ENCODE measurements around the gene ZNF273. TPM values are rescaled to one million over a fixed set of nuclear protein-coding genes. Genes with fewer than 3 reads are reported as not detected.

ZNF273 gene
- total RNA-seq, 2 experiments from 2014 or later: 11.3 to 11.9 TPM

DNA sequence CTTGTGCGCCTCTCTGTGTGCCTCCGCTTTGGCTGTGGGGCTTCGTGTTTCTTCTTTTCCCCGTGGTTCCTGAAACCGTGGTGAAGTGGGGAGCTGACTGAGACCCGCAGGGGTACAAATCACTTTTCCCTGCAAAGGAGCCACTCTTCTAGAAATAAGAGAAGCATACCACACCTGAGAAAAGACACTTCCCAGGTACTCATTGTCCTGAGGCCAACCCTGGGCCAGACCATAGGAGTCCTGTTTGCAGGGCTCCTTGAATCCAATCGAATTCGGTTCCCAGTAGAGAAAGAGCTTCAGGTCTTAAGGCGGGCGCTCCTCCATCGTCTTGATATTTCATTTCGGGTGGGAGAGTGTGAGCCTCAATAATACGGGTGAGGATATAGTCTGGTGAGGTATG lies 32.4 kb upstream of the ZNF273 start:
- H3K27me3 Mint-ChIP-seq: peaks cover 3% of the 10 kb centered on the region

DNA sequence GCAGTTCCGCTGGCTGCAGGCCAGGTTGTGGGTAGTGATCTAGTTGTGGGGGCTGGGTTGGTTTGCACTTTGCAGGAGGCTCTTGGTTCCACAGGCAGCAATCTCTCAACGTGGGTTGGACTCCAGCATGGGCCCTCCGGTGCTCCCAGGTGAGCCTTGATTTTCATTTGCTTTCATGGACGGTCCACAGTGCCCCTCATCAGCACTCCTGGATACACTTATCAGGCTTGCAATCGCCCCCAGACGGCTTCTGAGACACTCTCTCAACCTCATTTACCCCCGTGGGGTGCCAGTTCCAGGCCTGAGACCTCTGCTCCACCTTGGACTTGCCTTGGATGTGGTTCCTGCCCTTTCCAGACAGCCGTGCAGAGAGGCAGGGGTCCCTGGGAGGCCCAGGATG lies 31.3 kb upstream of the ZNF273 start:
- CTCF ChIA-PET: no interaction called here
- H3K27ac Mint-ChIP-seq: no peak overlapping the region
- H3K4me3 Mint-ChIP-seq: no peak overlapping the region
- ATAC-seq (no peak), DNase-seq (no peak)
- H3K9me3 Mint-ChIP-seq: peaks cover 1% of the 10 kb centered on the region
- intact Hi-C loops (cut with micrococcal nuclease): no loop called here
- no peaks in the 10 kb centered on the region for H3K4me1 Mint-ChIP-seq (ENCODE audit: low read depth)
- POLR2A ChIA-PET: no interaction called here
- no peaks in the 10 kb centered on the region for H3K36me3 Mint-ChIP-seq (ENCODE audit: low read depth)
- peaks cover 3% of the 10 kb centered on the region for H3K27me3 Mint-ChIP-seq
- TF ChIP-seq, protein P1, sequence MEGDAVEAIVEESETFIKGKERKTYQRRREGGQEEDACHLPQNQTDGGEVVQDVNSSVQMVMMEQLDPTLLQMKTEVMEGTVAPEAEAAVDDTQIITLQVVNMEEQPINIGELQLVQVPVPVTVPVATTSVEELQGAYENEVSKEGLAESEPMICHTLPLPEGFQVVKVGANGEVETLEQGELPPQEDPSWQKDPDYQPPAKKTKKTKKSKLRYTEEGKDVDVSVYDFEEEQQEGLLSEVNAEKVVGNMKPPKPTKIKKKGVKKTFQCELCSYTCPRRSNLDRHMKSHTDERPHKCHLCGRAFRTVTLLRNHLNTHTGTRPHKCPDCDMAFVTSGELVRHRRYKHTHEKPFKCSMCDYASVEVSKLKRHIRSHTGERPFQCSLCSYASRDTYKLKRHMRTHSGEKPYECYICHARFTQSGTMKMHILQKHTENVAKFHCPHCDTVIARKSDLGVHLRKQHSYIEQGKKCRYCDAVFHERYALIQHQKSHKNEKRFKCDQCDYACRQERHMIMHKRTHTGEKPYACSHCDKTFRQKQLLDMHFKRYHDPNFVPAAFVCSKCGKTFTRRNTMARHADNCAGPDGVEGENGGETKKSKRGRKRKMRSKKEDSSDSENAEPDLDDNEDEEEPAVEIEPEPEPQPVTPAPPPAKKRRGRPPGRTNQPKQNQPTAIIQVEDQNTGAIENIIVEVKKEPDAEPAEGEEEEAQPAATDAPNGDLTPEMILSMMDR (IDR thresholded peaks at IDR 0.05): no peak

More for the DNA sequence above, 32.4 kb upstream of the ZNF273 start:
- intact Hi-C loops (cut with micrococcal nuclease): no loop called here
- Mint-ChIP-seq H3K27ac (no peak overlapping the region), H3K4me3 (no peak overlapping the region), H3K4me1 (ENCODE audit: low read depth) (no peaks in the 10 kb centered on the region), H3K9me3 (peaks cover 1% of the 10 kb centered on the region), H3K36me3 (ENCODE audit: low read depth) (no peaks in the 10 kb centered on the region)
- no peak for DNase-seq
- CTCF ChIA-PET: no interaction called here
- no peak for ATAC-seq
- TF ChIP-seq, protein P1 (IDR thresholded peaks at IDR 0.05): no peak
- POLR2A ChIA-PET: no interaction called here

DNA sequence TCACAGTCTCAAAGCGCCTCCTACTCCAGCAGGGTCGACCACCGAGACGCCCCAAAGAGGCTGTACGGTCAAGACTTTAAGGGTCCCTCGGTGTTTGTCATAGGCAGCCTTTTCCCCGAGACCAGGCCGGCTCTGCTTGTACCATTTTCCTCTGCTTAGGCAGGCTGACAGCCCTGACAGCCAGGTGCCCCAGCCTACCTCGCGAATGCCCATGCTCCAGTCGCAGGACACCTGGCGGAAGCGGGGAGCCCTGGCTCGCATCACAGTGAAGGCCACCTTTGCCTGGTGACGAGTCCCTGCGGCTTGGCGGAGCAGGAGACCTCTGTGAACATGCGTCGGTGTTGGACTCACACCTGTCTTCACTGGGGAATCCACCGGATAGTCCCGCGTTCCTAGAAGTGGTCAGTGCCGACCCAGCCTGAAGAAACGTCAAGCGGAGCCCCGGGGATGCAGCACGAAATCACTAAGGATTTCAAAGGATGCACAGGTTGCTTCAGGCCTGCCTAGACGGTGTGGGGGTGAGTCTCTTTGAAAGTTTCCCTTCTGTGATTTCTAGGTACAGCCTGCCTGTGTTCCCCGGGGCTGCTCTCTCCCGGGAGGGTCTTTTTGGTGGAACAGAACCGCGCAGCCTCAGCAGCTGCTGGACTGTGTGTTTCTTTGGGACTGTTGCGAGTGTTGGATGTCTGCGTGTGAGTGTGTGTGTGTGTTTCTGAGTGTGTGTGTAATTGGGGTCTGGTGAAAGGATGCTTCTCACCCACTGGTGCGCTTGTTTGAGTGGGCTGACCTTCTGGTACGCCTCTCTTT lies 30.5 kb upstream of the ZNF273 start:
- POLR2A ChIA-PET: no interaction called here
- TF ChIP-seq, protein P1 (IDR thresholded peaks at IDR 0.05): no peak
- H3K36me3 Mint-ChIP-seq (ENCODE audit: low read depth): no peaks in the 10 kb centered on the region
- H3K27ac Mint-ChIP-seq: no peak overlapping the region
- no peak for ATAC-seq
- H3K4me1 Mint-ChIP-seq (ENCODE audit: low read depth): no peaks in the 10 kb centered on the region
- CTCF ChIA-PET: no interaction called here
- intact Hi-C loops (cut with micrococcal nuclease): no loop called here
- DNase-seq: no peak
- peaks cover 1% of the 10 kb centered on the region for H3K9me3 Mint-ChIP-seq
- no peak overlapping the region for H3K4me3 Mint-ChIP-seq
- H3K27me3 Mint-ChIP-seq: peaks cover 8% of the 10 kb centered on the region

DNA sequence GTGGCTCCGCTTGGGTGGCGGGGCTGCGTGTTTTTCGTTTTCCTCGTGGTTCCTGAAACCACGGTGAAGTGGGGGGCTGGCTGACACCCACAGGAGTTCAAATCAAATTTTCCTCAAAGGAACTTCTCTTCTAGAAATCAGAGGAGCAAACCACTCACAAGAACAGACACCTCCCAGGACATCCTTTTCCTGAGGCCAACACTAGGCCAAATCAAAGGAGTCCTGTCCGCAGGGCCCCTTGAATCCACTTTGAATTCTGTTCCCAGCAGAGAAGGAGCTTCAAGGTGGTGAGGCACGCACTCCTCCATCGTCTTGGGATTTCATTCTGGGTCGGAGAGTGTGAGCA lies 29.9 kb upstream of the ZNF273 start:
- Mint-ChIP-seq H3K27me3 (peaks cover 8% of the 10 kb centered on the region), H3K27ac (no peak overlapping the region), H3K36me3 (ENCODE audit: low read depth) (no peaks in the 10 kb centered on the region), H3K9me3 (peaks cover 1% of the 10 kb centered on the region), H3K4me3 (no peak overlapping the region), H3K4me1 (ENCODE audit: low read depth) (peaks cover 4% of the 10 kb centered on the region)
- CTCF ChIA-PET: no interaction called here
- ATAC-seq (no peak), DNase-seq (no peak)
- intact Hi-C loops (cut with micrococcal nuclease): no loop called here
- POLR2A ChIA-PET: no interaction called here
- TF ChIP-seq, protein P1 (IDR thresholded peaks at IDR 0.05): no peak

DNA sequence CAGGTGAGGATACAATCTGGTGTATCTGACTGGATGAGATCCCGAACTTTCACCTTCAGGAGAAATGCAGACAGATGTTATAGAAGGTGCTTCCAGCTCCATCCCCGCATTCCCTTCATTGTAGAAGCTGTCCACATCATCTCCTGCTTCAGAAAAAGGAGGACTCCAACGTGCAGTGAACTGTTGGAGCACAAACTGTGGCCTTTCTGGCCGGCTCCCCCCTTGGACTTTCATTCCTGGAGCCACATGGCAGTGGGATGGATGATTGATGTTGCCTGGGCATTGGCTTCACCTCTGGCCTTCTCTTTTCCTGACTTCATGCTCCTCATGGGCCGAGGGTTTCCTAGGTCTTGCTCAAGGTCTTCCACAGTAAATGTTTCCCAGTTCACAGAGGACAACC lies 29.6 kb upstream of the ZNF273 start:
- intact Hi-C loops (cut with micrococcal nuclease): no loop called here
- H3K27ac Mint-ChIP-seq: no peak overlapping the region
- no peak for ATAC-seq
- H3K9me3 Mint-ChIP-seq: peaks cover 1% of the 10 kb centered on the region
- H3K4me1 Mint-ChIP-seq (ENCODE audit: low read depth): peaks cover 4% of the 10 kb centered on the region
- H3K27me3 Mint-ChIP-seq: peaks cover 8% of the 10 kb centered on the region
- ChIA-PET CTCF (no interaction called here), POLR2A (no interaction called here)
- H3K4me3 Mint-ChIP-seq: no peak overlapping the region
- no peak for DNase-seq
- H3K36me3 Mint-ChIP-seq (ENCODE audit: low read depth): no peaks in the 10 kb centered on the region
- TF ChIP-seq, protein P1 (IDR thresholded peaks at IDR 0.05): no peak
